Bone marrow (tissue), 2 donors: ENCODE data around the gene ATP2B3.

Experiments used
- DNase-seq, 2 donors: peaks; one replicate each; lab custom pipeline; 2025; lab: John Stamatoyannopoulos, UW

Gene ATP2B3

DNA sequence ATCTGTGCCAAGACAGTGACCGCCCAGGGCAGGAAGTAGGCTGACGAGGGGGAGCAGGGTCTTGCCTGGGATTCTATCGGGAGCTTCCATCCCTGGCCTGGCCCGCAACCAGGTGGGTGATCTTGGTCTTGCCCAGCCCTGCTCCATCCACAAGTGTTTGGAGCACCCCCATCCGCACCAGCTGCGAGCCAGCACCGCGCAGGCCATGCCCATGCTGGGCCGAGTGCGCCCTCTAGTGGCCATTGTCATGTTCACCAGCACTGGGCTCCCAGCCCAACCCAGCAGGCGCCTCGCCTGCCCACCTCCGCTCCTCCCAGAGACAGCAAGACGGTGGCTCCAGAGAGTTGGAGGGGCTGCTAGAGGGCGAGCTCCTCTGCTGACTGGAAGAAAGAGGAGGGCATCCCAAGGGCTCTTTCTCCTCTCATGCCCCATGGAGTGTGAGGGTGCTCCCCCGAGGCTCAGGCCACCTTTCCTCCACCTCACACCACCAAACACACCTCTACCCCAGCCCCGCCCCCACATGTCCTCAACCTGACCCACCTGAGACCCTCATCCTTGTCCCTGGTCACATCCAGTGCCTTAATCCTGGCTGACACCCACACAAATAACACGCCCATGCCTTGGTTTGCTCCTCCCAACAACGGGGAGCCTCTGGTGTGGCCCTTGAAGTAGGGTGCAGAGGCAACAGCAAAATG, 9.8 kb upstream of the ATP2B3 start:
- DNase-seq, result peak; percentile 26 to 29

- no peak for DNase-seq
Measured at GRCh38 chrX:153509592-153509991, 7.8 kb upstream of the ATP2B3 start.

DNA sequence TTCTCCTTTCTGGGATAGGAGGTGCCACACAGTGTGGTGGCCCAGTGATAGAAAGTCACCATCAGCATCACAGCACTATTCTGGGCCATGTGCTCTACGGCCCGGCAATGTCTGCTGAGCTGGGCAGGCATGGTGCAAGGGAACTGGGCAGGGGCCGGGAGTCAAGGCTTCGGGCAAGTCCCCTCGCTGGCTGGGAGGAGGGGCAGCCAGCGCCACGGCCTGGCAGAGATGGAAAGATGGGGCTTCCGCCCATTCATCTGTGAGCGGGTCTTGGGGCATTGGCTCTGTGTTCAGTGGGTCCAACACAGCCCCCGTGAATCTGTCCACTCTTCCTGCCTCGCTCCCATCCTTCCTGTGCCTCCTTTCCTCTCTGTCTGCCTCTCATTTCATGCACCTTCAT, 7.1 kb upstream of the ATP2B3 start:
- no peak for DNase-seq

GRCh38 chrX:153511784-153512500, 5.5 kb upstream of the ATP2B3 start:
- no peak for DNase-seq

DNA sequence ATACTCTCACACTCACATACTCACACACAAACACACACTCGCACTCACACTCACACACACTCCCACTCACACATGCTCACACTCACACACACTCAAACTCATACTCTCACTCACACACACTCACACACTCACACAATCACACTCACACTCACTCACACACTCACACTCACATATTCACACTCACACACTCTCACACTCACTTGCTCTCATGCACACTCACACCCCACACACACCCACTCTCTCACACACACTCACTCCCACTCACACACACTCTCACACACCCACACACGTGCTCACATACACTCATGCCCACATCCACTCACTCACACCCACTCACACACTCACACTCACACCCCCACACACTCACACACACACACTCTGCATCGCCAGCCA, 4.9 kb upstream of the ATP2B3 start:
- DNase-seq, result no peak

DNA sequence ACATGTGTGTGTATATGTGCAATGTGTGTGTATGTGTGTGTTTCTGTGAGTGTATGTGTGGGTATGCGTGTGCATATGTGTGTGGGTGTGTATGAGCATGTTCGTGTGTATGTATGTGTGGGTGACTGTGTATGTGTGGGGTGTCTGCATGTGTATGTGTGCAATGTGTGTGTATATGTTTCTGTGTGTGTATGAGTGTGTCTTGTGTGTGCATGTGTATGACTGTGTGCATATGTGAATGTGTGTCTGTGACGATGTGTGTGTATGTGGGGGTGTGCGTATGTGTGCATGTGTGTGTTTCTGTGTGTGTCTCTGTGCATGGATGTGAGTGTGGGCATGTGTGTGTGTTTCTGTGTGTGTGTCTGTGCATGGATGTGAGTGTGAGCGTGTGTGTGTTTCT, 4.2 kb upstream of the ATP2B3 start:
- DNase-seq, result no peak

DNA sequence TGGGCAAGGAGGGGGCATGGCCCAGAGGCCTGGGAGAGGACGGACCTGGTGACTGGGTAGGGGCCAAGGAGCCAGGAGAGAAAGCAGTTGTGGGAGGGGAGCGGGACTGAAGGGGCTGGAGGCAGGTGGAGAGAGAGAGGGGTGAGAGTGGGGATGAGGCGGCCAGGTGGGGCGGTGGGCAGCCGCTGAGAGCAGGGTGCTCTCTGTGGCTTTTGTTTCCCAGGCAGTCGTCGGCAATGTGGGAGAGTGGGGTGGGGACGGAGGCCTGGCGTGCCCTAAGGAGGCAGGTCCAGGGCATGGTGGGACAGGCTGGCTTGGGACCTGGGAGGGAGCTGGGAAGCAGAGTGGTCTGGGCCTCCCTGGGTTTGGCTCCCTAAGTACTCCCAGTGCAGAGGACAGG, 3.2 kb upstream of the ATP2B3 start:
- DNase-seq, result no peak

GRCh38 chrX:153515435-153515834, 2.0 kb upstream of the ATP2B3 start:
- DNase-seq, result no peak

- DNase-seq, result no peak
Measured at GRCh38 chrX:153516073-153516472, 1.4 kb upstream of the ATP2B3 start.

GRCh38 chrX:153517946-153518834, 748 bp downstream of the ATP2B3 start:
- DNase-seq, result no peak

- DNase-seq, result no peak
Measured at GRCh38 chrX:153519569-153520286, 2.3 kb downstream of the ATP2B3 start.

DNA sequence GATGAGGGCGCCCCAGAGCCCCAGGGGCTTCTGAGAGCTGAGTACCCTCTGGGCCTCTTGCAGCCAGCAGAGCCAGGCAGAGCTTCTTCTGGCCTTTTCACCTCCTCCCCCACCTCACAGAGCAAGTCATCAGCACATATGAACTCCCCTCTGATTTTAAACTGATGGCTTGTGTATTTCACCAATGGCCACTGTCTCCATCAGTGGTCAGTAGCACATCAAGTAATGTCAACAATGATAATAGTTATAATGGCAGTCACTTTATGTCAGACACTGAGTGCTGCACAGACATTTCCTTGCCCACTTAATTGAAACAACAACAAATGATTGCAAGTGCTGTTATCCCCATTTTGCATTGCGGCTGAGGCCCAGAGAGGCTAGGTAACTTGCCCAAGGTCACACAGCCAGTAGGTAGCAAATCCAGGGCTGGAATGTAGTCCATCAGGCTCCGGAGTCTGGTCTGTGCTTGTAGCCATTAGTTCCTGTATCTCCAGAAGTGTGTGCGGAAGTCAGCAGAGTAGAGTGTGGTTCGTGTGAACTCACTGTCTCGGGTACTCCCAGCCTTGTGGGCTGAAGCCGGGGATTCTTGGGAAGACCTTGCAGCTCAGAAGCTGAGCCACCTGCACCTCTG, 3.0 kb downstream of the ATP2B3 start:
- no peak for DNase-seq

GRCh38 chrX:153521034-153521433, 3.6 kb downstream of the ATP2B3 start:
- no peak for DNase-seq

GRCh38 chrX:153522259-153522658, 4.8 kb downstream of the ATP2B3 start:
- no peak for DNase-seq

DNA sequence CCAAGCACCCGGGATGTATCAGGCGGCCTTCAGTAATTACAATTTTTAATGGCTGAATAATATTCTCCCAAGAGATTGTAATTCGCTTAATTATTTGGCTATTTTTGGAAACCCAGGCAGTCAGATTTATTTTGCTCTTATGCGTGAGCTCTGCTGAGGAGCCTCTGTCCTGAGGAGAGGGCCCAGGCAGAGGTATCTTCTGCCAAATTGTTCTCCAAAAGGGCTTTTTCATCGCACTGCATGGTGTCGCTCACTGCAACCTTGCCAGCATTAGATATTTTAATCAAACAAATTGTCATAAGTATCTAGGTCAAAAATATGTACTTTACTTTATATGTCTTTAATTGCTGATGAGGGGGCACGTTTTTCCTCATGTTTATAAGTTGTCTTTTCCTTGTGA, 5.8 kb downstream of the ATP2B3 start:
- DNase-seq, result no peak

- DNase-seq, result no peak
Measured at GRCh38 chrX:153524234-153524633, 6.8 kb downstream of the ATP2B3 start.

- DNase-seq, result no peak
Measured at GRCh38 chrX:153525451-153525850, 8.0 kb downstream of the ATP2B3 start.

DNA sequence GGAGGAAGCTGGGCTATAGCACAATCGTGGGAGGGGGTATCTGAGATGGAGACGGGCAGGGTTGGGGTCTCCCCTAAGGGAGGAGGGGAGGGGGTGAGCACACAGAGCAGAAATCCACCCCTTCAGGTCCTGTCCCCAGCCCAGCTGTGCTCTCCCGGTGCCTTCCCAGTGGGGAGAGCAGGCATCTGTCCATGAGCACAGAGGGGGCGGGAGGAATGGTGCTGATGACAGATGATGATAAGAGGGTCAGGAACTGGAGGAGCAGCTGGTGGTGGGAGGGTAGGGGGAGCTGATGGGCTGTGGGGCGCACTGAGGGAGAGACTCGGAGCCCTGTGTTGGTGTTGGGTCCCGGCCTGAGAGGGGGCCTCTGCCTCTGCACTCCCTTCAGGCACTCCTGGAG, 8.6 kb downstream of the ATP2B3 start:
- DNase-seq, result no peak

DNA sequence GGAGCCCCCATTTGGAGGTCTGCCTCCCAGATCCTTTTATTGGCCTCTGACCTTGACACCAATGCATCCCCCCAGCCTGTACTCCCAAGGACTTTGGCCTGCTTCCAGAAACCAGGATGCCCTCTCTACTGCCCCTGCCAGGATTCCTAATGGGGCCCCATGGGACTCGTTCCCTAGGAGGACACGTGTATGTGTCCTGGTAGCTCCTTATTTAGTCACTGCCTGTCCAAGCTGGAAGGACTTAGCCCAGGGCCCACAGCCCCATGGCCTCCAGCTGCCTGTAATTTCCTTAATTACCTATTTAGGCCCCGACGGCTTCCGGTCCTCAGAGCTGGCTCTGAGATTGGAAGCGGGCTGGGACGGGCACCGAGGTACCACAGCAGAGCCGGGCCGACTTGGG, 9.4 kb downstream of the ATP2B3 start:
- no peak for DNase-seq

DNA sequence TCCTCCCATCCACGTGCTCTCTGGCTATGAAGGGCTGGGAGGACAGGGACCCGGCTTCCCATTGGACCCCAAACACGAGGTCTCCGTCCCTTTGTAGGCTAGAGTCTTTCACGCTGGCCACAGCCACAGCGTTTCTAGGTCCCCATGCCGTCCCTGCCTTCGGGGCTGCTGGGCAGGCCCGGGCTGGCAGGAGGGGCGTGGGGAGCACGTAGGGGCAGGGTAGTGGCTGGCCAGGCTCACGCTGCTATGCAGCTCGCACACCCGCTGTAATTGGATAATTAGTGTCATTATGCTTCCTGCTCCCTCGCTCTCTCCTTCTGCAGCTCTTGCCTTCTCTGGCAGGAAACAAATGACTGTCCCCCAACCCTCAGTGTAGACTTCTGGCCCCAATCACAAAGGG, 9.8 kb downstream of the ATP2B3 start:
- no peak for DNase-seq

- DNase-seq, result no peak
Measured at GRCh38 chrX:153530411-153531129, 13.1 kb downstream of the ATP2B3 start.
